A549 (cell line): ENCODE results near the gene PSG4.
"Not testable (repeated sequence)": the region's sequence is repeated elsewhere in the genome, so short reads cannot be mapped to it uniquely, and the experiment has no call there.

Experiments used
- EP300 ChIP-seq, 2 experiments: fragments of >200 bp; sonication (Bioruptor Twin); formaldehyde crosslinking; IDR thresholded peaks; 2 replicates in 1 of 2; 3 replicates in 1 of 2; pipeline ENCODE4 v1.6.1; 2016 to 2017
- FOSB ChIP-seq: fragments of 250-450 bp; sonication (Bioruptor Pico); IDR thresholded peaks from 2 replicates; pipeline ENCODE4 v1.5.0; 2020; ENCODE audit warnings: mild to moderate bottlenecking, moderate library complexity
- HOXA7 ChIP-seq: fragments of 250-450 bp; sonication (Bioruptor Pico); IDR thresholded peaks from 2 replicates; pipeline ENCODE4 v1.5.0; 2020; ENCODE audit warnings: mild to moderate bottlenecking, moderate library complexity
- MAFK ChIP-seq: fragments of 450-650 bp; IDR thresholded peaks from 2 replicates; pipeline ENCODE4 v1.6.1; 2014; ENCODE audit not compliant: partially characterized antibody
- NR3C1 ChIP-seq: fragments of >200 bp; sonication (Bioruptor Twin); formaldehyde crosslinking; IDR thresholded peaks from 3 replicates; pipeline ENCODE4 v1.6.1; 2017
- POLR2A ChIP-seq: IDR thresholded peaks from 2 replicates; pipeline ENCODE4 v1.6.1; 2012; ENCODE audit warnings: mild to moderate bottlenecking, low read length
- RAD21 ChIP-seq, 2 experiments: fragments of >200 bp in 1 of 2; sonication (Bioruptor Twin) in 1 of 2; formaldehyde crosslinking in 1 of 2; IDR thresholded peaks in 1 of 2; conservative IDR thresholded peaks in 1 of 2; 2 replicates in 1 of 2; 3 replicates in 1 of 2; pipeline ENCODE4 v1.6.1; 2012 to 2018; ENCODE audit warnings: inconsistent platforms in 1 of 2
- RFX5 ChIP-seq: fragments of 450-650 bp; IDR thresholded peaks from 2 replicates; pipeline ENCODE4 v1.7.1; 2014; ENCODE audit warnings: antibody characterized with exemption, mild to moderate bottlenecking, moderate library complexity
- TF ChIP-seq, protein P1 (sequence below): fragments of >200 bp; sonication (Bioruptor Twin); formaldehyde crosslinking; IDR thresholded peaks from 3 replicates; pipeline ENCODE4 v1.5.1; 2016
- TF ChIP-seq, protein P2 (sequence below): IDR thresholded peaks from 2 replicates; pipeline ENCODE4 v1.6.1; 2012
- TF ChIP-seq, protein P3 (sequence below): fragments of >200 bp; sonication (Bioruptor Twin); formaldehyde crosslinking; IDR thresholded peaks from 3 replicates; pipeline ENCODE4 v1.6.1; 2016

DNA sequence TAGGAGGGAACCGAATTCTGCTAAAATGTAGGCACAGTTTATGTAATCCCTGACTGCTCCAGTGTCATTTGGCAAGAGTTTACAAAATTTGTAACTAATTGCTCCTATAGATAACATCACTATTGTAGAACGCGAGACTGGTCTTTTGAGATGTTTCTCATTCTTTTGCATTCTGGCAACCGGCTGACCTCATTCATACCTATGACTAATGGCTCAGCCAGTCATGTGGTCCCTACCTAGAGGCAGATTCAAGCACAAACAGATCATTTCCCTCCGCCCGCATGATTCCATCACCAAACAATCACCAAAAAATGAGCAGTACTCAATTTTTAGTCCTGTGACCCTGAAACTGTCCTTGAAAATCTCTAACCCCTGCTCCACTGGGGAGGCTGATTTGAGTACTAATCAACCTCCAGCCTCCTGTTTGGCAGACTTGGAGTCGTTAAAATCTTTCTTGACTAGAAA is 4.1 kb downstream of the PSG4 start:
- TF ChIP-seq, protein P1, sequence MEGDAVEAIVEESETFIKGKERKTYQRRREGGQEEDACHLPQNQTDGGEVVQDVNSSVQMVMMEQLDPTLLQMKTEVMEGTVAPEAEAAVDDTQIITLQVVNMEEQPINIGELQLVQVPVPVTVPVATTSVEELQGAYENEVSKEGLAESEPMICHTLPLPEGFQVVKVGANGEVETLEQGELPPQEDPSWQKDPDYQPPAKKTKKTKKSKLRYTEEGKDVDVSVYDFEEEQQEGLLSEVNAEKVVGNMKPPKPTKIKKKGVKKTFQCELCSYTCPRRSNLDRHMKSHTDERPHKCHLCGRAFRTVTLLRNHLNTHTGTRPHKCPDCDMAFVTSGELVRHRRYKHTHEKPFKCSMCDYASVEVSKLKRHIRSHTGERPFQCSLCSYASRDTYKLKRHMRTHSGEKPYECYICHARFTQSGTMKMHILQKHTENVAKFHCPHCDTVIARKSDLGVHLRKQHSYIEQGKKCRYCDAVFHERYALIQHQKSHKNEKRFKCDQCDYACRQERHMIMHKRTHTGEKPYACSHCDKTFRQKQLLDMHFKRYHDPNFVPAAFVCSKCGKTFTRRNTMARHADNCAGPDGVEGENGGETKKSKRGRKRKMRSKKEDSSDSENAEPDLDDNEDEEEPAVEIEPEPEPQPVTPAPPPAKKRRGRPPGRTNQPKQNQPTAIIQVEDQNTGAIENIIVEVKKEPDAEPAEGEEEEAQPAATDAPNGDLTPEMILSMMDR, result not testable (repeated sequence)
- not testable (repeated sequence) for TF ChIP-seq RAD21 (conservative IDR thresholded peaks at IDR 0.05 in 1 of 2, IDR thresholded peaks at IDR 0.05 in 1 of 2); FOSB (CRISPR knock-in tag); POLR2A; MAFK; RFX5; NR3C1; HOXA7 (CRISPR knock-in tag)
- TF ChIP-seq, protein P2, sequence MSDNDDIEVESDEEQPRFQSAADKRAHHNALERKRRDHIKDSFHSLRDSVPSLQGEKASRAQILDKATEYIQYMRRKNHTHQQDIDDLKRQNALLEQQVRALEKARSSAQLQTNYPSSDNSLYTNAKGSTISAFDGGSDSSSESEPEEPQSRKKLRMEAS, result not testable (repeated sequence)
- TF ChIP-seq, protein P3, sequence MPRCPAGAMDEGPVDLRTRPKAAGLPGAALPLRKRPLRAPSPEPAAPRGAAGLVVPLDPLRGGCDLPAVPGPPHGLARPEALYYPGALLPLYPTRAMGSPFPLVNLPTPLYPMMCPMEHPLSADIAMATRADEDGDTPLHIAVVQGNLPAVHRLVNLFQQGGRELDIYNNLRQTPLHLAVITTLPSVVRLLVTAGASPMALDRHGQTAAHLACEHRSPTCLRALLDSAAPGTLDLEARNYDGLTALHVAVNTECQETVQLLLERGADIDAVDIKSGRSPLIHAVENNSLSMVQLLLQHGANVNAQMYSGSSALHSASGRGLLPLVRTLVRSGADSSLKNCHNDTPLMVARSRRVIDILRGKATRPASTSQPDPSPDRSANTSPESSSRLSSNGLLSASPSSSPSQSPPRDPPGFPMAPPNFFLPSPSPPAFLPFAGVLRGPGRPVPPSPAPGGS, result not testable (repeated sequence)
- TF ChIP-seq EP300 (IDR thresholded peaks at IDR 0.05), result peak; percentile 26 to 38; a peak in 2 of 5 replicates
